ENCODE results near the gene CASQ1. TPM values are rescaled to one million over a fixed set of nuclear protein-coding genes. Genes with fewer than 3 reads are reported as not detected.

Gene CASQ1
- 0.55 TPM for polyA plus RNA-seq (2012; ENCODE audit: low read depth, missing spikeins)

GRCh38 chr1:160189649-160190625 is at the start of gene CASQ1:
TSS of gene CASQ1 (plus strand) at chr1:160190575. CDS start at chr1:160190752, 177 bp downstream.
- no peak for DNase-seq (ENCODE audit: insufficient read length, low spot score)
- no peak for TF ChIP-seq POLR2AphosphoS5 (IDR thresholded peaks at IDR 0.05; ENCODE audit: low read depth, low read length)
- no peak for TF ChIP-seq POU2F2 (IDR thresholded peaks at IDR 0.05; ENCODE audit: low read depth, low read length)
- TF ChIP-seq PAX5 (IDR thresholded peaks at IDR 0.05; ENCODE audit: insufficient read depth, low read length, severe bottlenecking) = no peak
- no peak for TF ChIP-seq SPI1 (IDR thresholded peaks at IDR 0.05; ENCODE audit: low read depth, low read length)
- no peak for TF ChIP-seq TAF1 (IDR thresholded peaks at IDR 0.05; ENCODE audit: low read depth, low read length)
- no peak for TF ChIP-seq POLR2A (IDR thresholded peaks at IDR 0.05; ENCODE audit: low read depth, low read length)
- FAIRE-seq = no peak

- no peak for FAIRE-seq
- TF ChIP-seq POU2F2 (IDR thresholded peaks at IDR 0.05; ENCODE audit: low read depth, low read length) (no peak), SPI1 (IDR thresholded peaks at IDR 0.05; ENCODE audit: low read depth, low read length) (peak; percentile 78)
- DNase-seq (ENCODE audit: insufficient read length, low spot score) = no peak
These were observed 46.7 kb upstream of the CASQ1 start for GRCh38 chr1:160143695-160144094.

GRCh38 chr1:160144921-160145320 is 45.5 kb upstream of the CASQ1 start:
- no peak for DNase-seq (ENCODE audit: insufficient read length, low spot score)
- no peak for FAIRE-seq
- TF ChIP-seq SPI1 (IDR thresholded peaks at IDR 0.05; ENCODE audit: low read depth, low read length) (no peak), POLR2A (IDR thresholded peaks at IDR 0.05; ENCODE audit: low read depth, low read length) (no peak), PAX5 (IDR thresholded peaks at IDR 0.05; ENCODE audit: insufficient read depth, low read length, severe bottlenecking) (no peak), POLR2AphosphoS5 (IDR thresholded peaks at IDR 0.05; ENCODE audit: low read depth, low read length) (no peak), TAF1 (IDR thresholded peaks at IDR 0.05; ENCODE audit: low read depth, low read length) (no peak), POU2F2 (IDR thresholded peaks at IDR 0.05; ENCODE audit: low read depth, low read length) (no peak)

GRCh38 chr1:160146107-160146506 is 44.3 kb upstream of the CASQ1 start:
- no peak for DNase-seq (ENCODE audit: insufficient read length, low spot score)
- no peak for FAIRE-seq
- TF ChIP-seq PAX5 (IDR thresholded peaks at IDR 0.05; ENCODE audit: insufficient read depth, low read length, severe bottlenecking) = no peak
- no peak for TF ChIP-seq POU2F2 (IDR thresholded peaks at IDR 0.05; ENCODE audit: low read depth, low read length)
- TF ChIP-seq POLR2A (IDR thresholded peaks at IDR 0.05; ENCODE audit: low read depth, low read length) = no peak
- TF ChIP-seq TAF1 (IDR thresholded peaks at IDR 0.05; ENCODE audit: low read depth, low read length) = no peak
- TF ChIP-seq SPI1 (IDR thresholded peaks at IDR 0.05; ENCODE audit: low read depth, low read length) = no peak
- no peak for TF ChIP-seq POLR2AphosphoS5 (IDR thresholded peaks at IDR 0.05; ENCODE audit: low read depth, low read length)

GRCh38 chr1:160148121-160148520 is 42.3 kb upstream of the CASQ1 start:
- TF ChIP-seq POLR2A (IDR thresholded peaks at IDR 0.05; ENCODE audit: low read depth, low read length) (no peak), TAF1 (IDR thresholded peaks at IDR 0.05; ENCODE audit: low read depth, low read length) (no peak)
- DNase-seq (ENCODE audit: insufficient read length, low spot score) = no peak
- no peak for FAIRE-seq

GRCh38 chr1:160149233-160149632 is 41.1 kb upstream of the CASQ1 start:
- TF ChIP-seq POU2F2 (IDR thresholded peaks at IDR 0.05; ENCODE audit: low read depth, low read length) (no peak), SPI1 (IDR thresholded peaks at IDR 0.05; ENCODE audit: low read depth, low read length) (no peak)
- no peak for FAIRE-seq

GRCh38 chr1:160149716-160150115 is 40.7 kb upstream of the CASQ1 start:
- no peak for DNase-seq (ENCODE audit: insufficient read length, low spot score)
- no peak for TF ChIP-seq TAF1 (IDR thresholded peaks at IDR 0.05; ENCODE audit: low read depth, low read length)
- no peak for TF ChIP-seq PAX5 (IDR thresholded peaks at IDR 0.05; ENCODE audit: insufficient read depth, low read length, severe bottlenecking)
- TF ChIP-seq POLR2A (IDR thresholded peaks at IDR 0.05; ENCODE audit: low read depth, low read length) = no peak
- no peak for TF ChIP-seq POLR2AphosphoS5 (IDR thresholded peaks at IDR 0.05; ENCODE audit: low read depth, low read length)
- TF ChIP-seq SPI1 (IDR thresholded peaks at IDR 0.05; ENCODE audit: low read depth, low read length) = no peak
- no peak for TF ChIP-seq POU2F2 (IDR thresholded peaks at IDR 0.05; ENCODE audit: low read depth, low read length)
- FAIRE-seq = no peak

More at GRCh38 chr1:160149233-160149632, 41.1 kb upstream of the CASQ1 start:
- no peak for DNase-seq (ENCODE audit: insufficient read length, low spot score)

- FAIRE-seq (no peak), DNase-seq (ENCODE audit: insufficient read length, low spot score) (no peak)
- TF ChIP-seq POLR2AphosphoS5 (IDR thresholded peaks at IDR 0.05; ENCODE audit: low read depth, low read length) (no peak), SPI1 (IDR thresholded peaks at IDR 0.05; ENCODE audit: low read depth, low read length) (no peak), POLR2A (IDR thresholded peaks at IDR 0.05; ENCODE audit: low read depth, low read length) (no peak), POU2F2 (IDR thresholded peaks at IDR 0.05; ENCODE audit: low read depth, low read length) (no peak), TAF1 (IDR thresholded peaks at IDR 0.05; ENCODE audit: low read depth, low read length) (no peak), PAX5 (IDR thresholded peaks at IDR 0.05; ENCODE audit: insufficient read depth, low read length, severe bottlenecking) (no peak)
These were observed 39.1 kb upstream of the CASQ1 start, which contains the start of gene ATP1A4 for GRCh38 chr1:160151303-160151702. TSS of gene ATP1A4 (plus strand) at chr1:160151603. CDS start at chr1:160152041, 438 bp downstream.

- no peak for DNase-seq (ENCODE audit: insufficient read length, low spot score)
- no peak for FAIRE-seq
These were observed 35.6 kb upstream of the CASQ1 start for GRCh38 chr1:160154790-160155189.

GRCh38 chr1:160156361-160156760 is 34.0 kb upstream of the CASQ1 start:
- FAIRE-seq (no peak), DNase-seq (ENCODE audit: insufficient read length, low spot score) (no peak)
- TF ChIP-seq PAX5 (IDR thresholded peaks at IDR 0.05; ENCODE audit: insufficient read depth, low read length, severe bottlenecking) = no peak
- TF ChIP-seq POU2F2 (IDR thresholded peaks at IDR 0.05; ENCODE audit: low read depth, low read length) = no peak
- TF ChIP-seq SPI1 (IDR thresholded peaks at IDR 0.05; ENCODE audit: low read depth, low read length) = no peak
- TF ChIP-seq POLR2AphosphoS5 (IDR thresholded peaks at IDR 0.05; ENCODE audit: low read depth, low read length) = no peak
- TF ChIP-seq POLR2A (IDR thresholded peaks at IDR 0.05; ENCODE audit: low read depth, low read length) = no peak
- TF ChIP-seq TAF1 (IDR thresholded peaks at IDR 0.05; ENCODE audit: low read depth, low read length) = no peak

More at GRCh38 chr1:160154790-160155189, 35.6 kb upstream of the CASQ1 start:
- TF ChIP-seq SPI1 (IDR thresholded peaks at IDR 0.05; ENCODE audit: low read depth, low read length) (0 out of 2 replicates have a peak, but pooled peaks have one; percentile 27), POLR2A (IDR thresholded peaks at IDR 0.05; ENCODE audit: low read depth, low read length) (no peak)
